ENCODE data around the gene ANKRD13A. TPM values are rescaled to one million over a fixed set of nuclear protein-coding genes. Genes with fewer than 3 reads are reported as not detected.

Gene ANKRD13A
- total and polyA plus RNA-seq, 5 experiments from 2014 or later: 37.0 to 61.7 (median 45.9) TPM

GRCh38 chr12:109988274-109988673 lies 11.0 kb upstream of the ANKRD13A start:
- DNase-seq: no peak
- peaks cover 2 to 48% (median 23%) of the 10 kb centered on the region in 4 donors for H3K4me1 Mint-ChIP-seq

DNA sequence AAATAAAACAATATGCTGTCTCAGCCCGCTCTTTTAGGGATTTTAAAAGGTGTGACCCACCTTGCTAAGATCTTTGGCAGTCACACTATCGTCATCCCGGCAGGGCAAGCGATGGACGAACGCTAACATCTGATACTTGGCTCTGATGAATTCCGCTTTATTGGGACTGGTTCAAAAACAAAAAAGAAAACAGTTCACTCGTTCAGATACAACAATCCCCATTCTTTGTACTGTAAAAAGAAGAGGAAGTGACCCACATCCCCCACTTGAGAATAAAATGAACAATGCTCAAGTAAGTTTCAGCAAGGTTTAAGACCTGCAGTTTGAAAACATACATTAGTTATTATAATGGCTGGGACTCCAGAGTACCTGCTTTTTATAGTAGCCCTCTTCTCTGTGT lies 10.3 kb upstream of the ANKRD13A start:
- Mint-ChIP-seq H3K27ac (peak overlapping the region in 3 of 10 donors; percentile 20 to 66 (median 66)), H3K27me3 (no peaks in the 10 kb centered on the region), H3K36me3 (peaks cover 0 to 74% (median 21%) of the 10 kb centered on the region in 3 donors), H3K4me1 (peaks cover 8 to 49% (median 27%) of the 10 kb centered on the region in 4 donors), H3K9me3 (no peaks in the 10 kb centered on the region), H3K4me3 (no peak overlapping the region)
- POLR2A ChIA-PET: no interaction called here
- ATAC-seq (no peak), DNase-seq (no peak)

More at GRCh38 chr12:109988274-109988673, 11.0 kb upstream of the ANKRD13A start:
- no peak overlapping the region for H3K4me3 Mint-ChIP-seq
- peaks cover 0 to 80% (median 24%) of the 10 kb centered on the region in 3 donors for H3K36me3 Mint-ChIP-seq
- H3K27me3 Mint-ChIP-seq: no peaks in the 10 kb centered on the region
- no peak overlapping the region for H3K27ac Mint-ChIP-seq
- POLR2A ChIA-PET: no interaction called here
- no peaks in the 10 kb centered on the region for H3K9me3 Mint-ChIP-seq
- no peak for ATAC-seq

GRCh38 chr12:109989380-109989779 lies 9.8 kb upstream of the ANKRD13A start:
- Mint-ChIP-seq H3K4me3 (no peak overlapping the region), H3K9me3 (no peaks in the 10 kb centered on the region), H3K27me3 (no peaks in the 10 kb centered on the region), H3K4me1 (peaks cover 12 to 52% (median 30%) of the 10 kb centered on the region in 4 donors), H3K36me3 (peaks cover 0 to 70% (median 21%) of the 10 kb centered on the region in 3 donors), H3K27ac (peak overlapping the region in 5 of 10 donors; percentile 4 to 75 (median 65))
- DNase-seq: no peak
- no peak for ATAC-seq
- POLR2A ChIA-PET: no interaction called here

GRCh38 chr12:109991586-109991985 lies 7.6 kb upstream of the ANKRD13A start:
- DNase-seq: no peak
- Mint-ChIP-seq H3K36me3 (peaks cover 0 to 52% (median 15%) of the 10 kb centered on the region in 3 donors), H3K9me3 (no peaks in the 10 kb centered on the region), H3K27ac (peak overlapping the region in 3 of 10 donors; percentile 37 to 50 (median 40)), H3K27me3 (no peaks in the 10 kb centered on the region), H3K4me1 (peaks cover 19 to 62% (median 40%) of the 10 kb centered on the region in 4 donors), H3K4me3 (no peak overlapping the region)
- POLR2A ChIA-PET: no interaction called here
- ATAC-seq: no peak

DNA sequence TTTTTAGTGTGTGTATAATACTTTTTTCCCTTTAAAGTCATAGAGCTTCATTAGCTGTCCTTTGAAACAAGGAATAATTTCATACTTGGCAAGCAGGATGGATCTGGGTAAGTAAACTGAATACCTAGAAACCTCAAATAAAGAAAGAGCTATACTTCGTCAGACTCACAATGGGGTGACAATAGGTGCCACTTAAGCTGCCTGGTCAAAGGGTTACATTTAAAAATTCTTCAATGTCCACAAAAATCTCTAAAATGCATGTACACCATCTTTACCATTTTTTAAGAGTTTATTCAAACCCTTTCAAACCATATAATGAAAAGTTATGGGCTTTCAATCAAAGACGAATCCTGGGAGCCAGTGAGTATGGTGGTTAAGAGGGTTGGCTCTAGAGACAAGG lies 6.1 kb upstream of the ANKRD13A start:
- H3K4me3 Mint-ChIP-seq: peak overlapping the region in 8 of 10 donors; percentile 55 to 98 (median 64)
- H3K4me1 Mint-ChIP-seq: peaks cover 21 to 73% (median 49%) of the 10 kb centered on the region in 4 donors
- ATAC-seq (no peak), DNase-seq (no peak)
- no peaks in the 10 kb centered on the region for H3K9me3 Mint-ChIP-seq
- H3K27me3 Mint-ChIP-seq: no peaks in the 10 kb centered on the region
- peaks cover 0 to 39% (median 9%) of the 10 kb centered on the region in 3 donors for H3K36me3 Mint-ChIP-seq
- POLR2A ChIA-PET: interaction anchor here (0.7 kb wide), 1 partner anchor 23 kb away, joined by 5 read pairs; no protein-coding TSS in a partner anchor
- peak overlapping the region in 6 of 10 donors; percentile 40 to 96 (median 83) for H3K27ac Mint-ChIP-seq

DNA sequence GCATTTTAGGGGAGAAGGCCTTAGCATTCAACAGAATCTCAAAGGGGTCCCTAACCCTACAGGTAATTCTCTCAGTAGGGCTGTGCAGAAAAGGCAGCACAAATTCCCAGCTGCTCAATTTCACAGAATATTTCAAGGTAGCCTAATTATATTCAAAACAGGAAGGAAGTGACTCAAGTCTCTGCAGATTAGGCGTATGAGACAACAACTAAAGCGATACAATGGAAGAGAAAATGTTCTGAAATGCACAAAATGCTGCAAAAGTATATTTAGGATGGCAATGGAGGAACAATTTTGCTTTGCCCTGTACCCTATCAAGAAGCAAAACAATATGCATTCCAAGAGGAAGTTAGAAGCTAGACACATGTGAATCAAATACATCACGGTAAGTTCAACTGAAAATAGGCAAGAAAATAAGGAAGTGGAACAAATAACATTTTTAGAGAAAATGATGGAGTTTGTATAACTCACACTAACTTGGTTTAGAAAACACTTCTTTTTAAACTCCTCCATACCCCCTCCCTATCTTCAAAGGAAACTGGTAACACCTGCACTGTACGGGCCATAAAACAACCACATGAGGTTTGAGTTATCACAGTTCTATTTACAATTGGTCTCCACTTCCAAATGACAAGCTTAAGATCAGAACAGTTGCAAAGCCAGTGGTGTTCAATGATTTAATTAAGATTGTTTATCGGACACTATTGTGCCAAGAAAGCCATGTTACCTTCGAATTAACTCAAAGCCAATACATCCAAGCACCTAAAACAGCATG lies 4.6 kb upstream of the ANKRD13A start:
- no peaks in the 10 kb centered on the region for H3K27me3 Mint-ChIP-seq
- ATAC-seq (no peak), DNase-seq (peak in 4 of 10 donors; percentile 5 to 31 (median 22))
- POLR2A ChIA-PET: interaction anchor here (0.6 to 1.6 kb wide), 6 partner anchors 9 to 1372 kb away, joined by 3 to 5 read pairs (median 4); partner anchors contain the start of genes MMAB and MVK
- peak overlapping the region; percentile 84 to 97 (median 92) for H3K27ac Mint-ChIP-seq
- peaks cover 0 to 25% (median 1%) of the 10 kb centered on the region in 3 donors for H3K36me3 Mint-ChIP-seq
- H3K4me1 Mint-ChIP-seq: peaks cover 24 to 81% (median 56%) of the 10 kb centered on the region in 4 donors
- peak overlapping the region; percentile 88 to 98 (median 96) for H3K4me3 Mint-ChIP-seq
- H3K9me3 Mint-ChIP-seq: no peaks in the 10 kb centered on the region

GRCh38 chr12:109995361-109995685 lies 3.9 kb upstream of the ANKRD13A start:
- Mint-ChIP-seq H3K9me3 (no peaks in the 10 kb centered on the region), H3K4me3 (peak overlapping the region; percentile 88 to 98 (median 96)), H3K27me3 (no peaks in the 10 kb centered on the region), H3K36me3 (peaks cover 0 to 20% (median 0%) of the 10 kb centered on the region in 3 donors), H3K27ac (peak overlapping the region; percentile 84 to 97 (median 92)), H3K4me1 (peaks cover 27 to 79% (median 58%) of the 10 kb centered on the region in 4 donors)
- no peak for ATAC-seq
- POLR2A ChIA-PET: interaction anchor here (0.6 to 1.6 kb wide), 5 partner anchors 9 to 1371 kb away, joined by 3 to 5 read pairs (median 4); partner anchors contain the start of genes MMAB and MVK
- DNase-seq: peak in 1 of 10 donors; percentile 2

DNA sequence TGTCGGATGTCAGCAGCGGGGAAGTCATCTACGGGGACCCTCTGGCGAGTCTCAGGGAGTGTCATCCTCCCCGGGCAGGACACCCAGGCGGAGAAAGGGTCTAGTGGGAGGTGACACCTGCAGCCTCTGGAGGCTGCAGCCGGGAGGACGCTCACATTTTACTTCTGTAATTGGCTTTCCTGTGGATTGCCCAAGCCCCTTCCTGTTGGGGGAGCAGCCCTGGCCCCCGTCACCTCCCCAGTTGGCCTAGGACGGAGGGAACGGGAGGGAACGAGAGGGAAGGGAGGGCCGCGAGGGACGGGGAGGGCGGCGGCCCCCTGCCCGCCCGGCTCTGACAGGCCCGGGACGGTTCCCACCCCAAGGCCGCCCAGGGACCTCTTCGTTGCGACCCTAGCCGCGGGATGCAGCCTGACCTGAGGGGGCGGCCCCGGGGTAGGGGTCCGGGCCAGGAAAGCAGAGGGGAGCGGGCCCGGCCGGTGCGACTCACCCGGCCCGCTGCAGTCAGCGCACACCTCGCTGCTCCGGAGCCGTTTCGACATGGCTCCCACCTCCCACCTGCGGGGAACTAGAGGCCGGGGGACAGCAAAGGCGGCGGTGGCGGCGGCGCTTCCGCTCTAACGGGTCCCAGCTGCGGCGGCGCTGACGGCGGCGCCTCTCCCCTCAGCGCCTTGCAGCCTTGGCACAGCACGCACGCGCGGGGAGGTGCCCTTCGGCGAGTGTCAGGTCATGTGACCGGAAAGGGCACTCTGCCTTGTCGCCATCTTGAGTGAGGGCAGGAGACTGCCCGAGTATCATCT lies 3.3 kb upstream of the ANKRD13A start, which contains the start of gene GIT2:
GIT2 (minus strand) TSS at position 683 of the 797 bp plus-strand sequence; CDS start at position 539, 144 bp downstream.
- no peaks in the 10 kb centered on the region for H3K27me3 Mint-ChIP-seq
- H3K36me3 Mint-ChIP-seq: peaks cover 0 to 15% (median 0%) of the 10 kb centered on the region in 3 donors
- DNase-seq (peak; percentile 83 to 98 (median 93)), ATAC-seq (peak; percentile 80 to 86)
- H3K9me3 Mint-ChIP-seq: no peaks in the 10 kb centered on the region
- POLR2A ChIA-PET: interaction anchor here (0.5 to 1.6 kb wide), 3 partner anchors 8 to 423 kb away, joined by 3 to 4 read pairs (median 4); partner anchors contain the start of genes MMAB and MVK
- peak within 1 kb of the TSS; percentile 93 to 98 (median 96) for H3K4me3 Mint-ChIP-seq
- H3K4me1 Mint-ChIP-seq: peaks cover 27 to 79% (median 60%) of the 10 kb centered on the region in 4 donors
- peak within 1 kb of the TSS; percentile 84 to 99 (median 96) for H3K27ac Mint-ChIP-seq

DNA sequence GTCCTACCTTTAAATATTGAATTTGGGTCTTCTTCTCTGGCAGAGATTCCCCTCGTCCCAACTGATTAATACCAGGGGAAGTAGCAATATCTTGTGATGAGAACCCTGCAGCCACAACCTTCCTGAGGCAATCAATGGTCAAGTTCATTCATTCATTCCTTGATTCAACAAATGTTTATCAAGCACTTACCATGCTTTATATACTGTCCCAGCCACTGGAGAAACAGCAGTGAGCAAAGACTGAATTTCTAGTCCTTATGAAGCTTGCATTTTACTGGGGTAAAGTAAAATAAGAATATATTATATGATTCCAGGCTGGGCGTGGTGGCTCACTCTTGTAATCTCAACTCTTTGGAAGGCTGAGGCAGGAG lies 2.8 kb upstream of the ANKRD13A start:
- peak overlapping the region; percentile 87 to 97 (median 92) for H3K4me3 Mint-ChIP-seq
- POLR2A ChIA-PET: interaction anchor here (0.5 kb wide), 1 partner anchor 191 kb away, joined by 3 read pairs; no protein-coding TSS in a partner anchor
- no peaks in the 10 kb centered on the region for H3K9me3 Mint-ChIP-seq
- peak overlapping the region in 9 of 10 donors; percentile 88 to 95 (median 93) for H3K27ac Mint-ChIP-seq
- peaks cover 26 to 81% (median 64%) of the 10 kb centered on the region in 4 donors for H3K4me1 Mint-ChIP-seq
- no peak for ATAC-seq
- H3K27me3 Mint-ChIP-seq: no peaks in the 10 kb centered on the region
- DNase-seq: no peak
- H3K36me3 Mint-ChIP-seq: peaks cover 0 to 9% (median 0%) of the 10 kb centered on the region in 3 donors

DNA sequence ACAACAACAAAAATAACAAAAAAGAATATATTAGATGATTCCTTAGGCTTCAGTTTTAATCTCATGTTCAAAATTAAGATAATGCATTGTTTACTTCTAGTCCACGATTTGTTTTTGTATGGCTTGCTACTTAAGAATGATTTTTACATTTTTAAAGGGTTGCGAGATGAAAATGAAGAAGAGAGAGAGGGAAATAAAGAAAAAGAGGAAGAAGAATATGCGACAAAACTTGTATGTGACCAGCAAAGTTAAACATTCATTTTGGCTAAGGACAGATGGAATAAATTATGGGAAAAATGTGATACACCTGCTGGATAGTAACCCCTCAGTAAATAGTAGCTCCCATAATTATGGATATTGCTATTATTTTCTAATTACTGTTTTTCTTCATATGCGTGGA lies 1.8 kb upstream of the ANKRD13A start:
- DNase-seq (no peak), ATAC-seq (no peak)
- H3K9me3 Mint-ChIP-seq: no peaks in the 10 kb centered on the region
- H3K4me1 Mint-ChIP-seq: peaks cover 25 to 83% (median 63%) of the 10 kb centered on the region in 4 donors
- POLR2A ChIA-PET: no interaction called here
- peaks cover 0 to 4% (median 0%) of the 10 kb centered on the region in 3 donors for H3K36me3 Mint-ChIP-seq
- peak overlapping the region; percentile 41 to 98 (median 94) for H3K4me3 Mint-ChIP-seq
- H3K27ac Mint-ChIP-seq: peak overlapping the region in 8 of 10 donors; percentile 34 to 99 (median 78)
- H3K27me3 Mint-ChIP-seq: no peaks in the 10 kb centered on the region

DNA sequence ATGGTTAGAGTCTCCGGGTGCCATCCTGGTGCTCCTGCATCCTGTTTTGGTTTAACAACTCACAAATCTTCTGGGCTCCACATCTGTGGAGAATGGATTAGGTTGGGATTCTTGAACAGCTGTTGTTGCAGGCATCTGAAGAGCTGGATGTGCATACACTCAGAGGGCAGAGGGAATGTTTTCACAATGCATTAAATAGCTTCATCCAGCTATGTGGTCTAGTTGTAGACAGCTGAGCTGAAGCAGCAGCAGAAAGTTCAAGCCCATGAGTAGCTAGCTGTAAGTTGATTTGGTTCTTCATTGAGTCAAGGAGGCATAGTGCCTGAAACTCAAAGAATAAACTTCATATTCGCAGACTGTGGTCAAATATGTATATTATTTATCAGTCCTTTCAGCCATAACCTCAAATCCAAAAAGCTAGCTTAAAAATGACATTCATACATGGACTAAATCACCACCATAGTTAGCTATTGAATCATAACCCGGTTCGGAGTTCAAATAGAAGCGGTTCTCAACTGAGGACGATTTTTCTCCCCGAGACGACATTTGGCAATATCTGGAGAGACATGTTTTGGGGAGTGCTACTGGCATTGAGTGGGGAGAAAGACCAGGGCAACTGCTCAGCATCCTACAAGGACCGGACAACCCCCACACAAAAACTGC lies 858 bp upstream of the ANKRD13A start:
- H3K27me3 Mint-ChIP-seq: no peaks in the 10 kb centered on the region
- POLR2A ChIA-PET: interaction anchor here (0.6 to 1.7 kb wide), 3 partner anchors 97 to 521 kb away, joined by 3 to 4 read pairs (median 3); partner anchors contain the start of genes KCTD10 and UBE3B
- peaks cover 0 to 4% (median 0%) of the 10 kb centered on the region in 3 donors for H3K36me3 Mint-ChIP-seq
- no peaks in the 10 kb centered on the region for H3K9me3 Mint-ChIP-seq
- ATAC-seq: no peak
- H3K27ac Mint-ChIP-seq: peak overlapping the region; percentile 95 to 99 (median 98)
- peaks cover 27 to 83% (median 65%) of the 10 kb centered on the region in 4 donors for H3K4me1 Mint-ChIP-seq
- DNase-seq: no peak
- H3K4me3 Mint-ChIP-seq: peak overlapping the region; percentile 92 to 98 (median 95)
